CMK (cell line): ENCODE measurements around the gene RASGRF2.

Experiments
- DNase-seq: peaks from one replicate; pipeline ENCODE4 v3.0.0-alpha.2; 2010; ENCODE audit warnings: low read depth

RASGRF2 gene

DNA sequence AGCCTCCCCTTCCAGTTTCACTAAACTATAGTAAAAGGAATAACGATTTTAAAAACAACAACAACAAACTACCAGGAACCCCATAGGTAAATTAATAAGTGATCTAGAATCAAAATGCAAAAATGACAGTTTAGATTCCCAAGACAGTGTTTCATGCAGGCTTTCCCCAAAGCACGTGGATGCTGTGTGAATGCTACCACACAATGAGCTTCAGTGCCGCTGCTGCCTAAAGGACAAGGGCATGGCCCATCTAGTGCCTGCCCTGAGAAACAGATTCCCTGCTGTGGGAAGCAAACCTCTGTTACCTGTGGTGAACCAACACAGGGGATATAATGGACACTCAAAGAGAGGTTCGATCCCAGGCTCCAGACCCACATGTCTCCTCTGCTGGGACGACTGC lies 249.2 kb downstream of the RASGRF2 start:
- DNase-seq = no peak

DNA sequence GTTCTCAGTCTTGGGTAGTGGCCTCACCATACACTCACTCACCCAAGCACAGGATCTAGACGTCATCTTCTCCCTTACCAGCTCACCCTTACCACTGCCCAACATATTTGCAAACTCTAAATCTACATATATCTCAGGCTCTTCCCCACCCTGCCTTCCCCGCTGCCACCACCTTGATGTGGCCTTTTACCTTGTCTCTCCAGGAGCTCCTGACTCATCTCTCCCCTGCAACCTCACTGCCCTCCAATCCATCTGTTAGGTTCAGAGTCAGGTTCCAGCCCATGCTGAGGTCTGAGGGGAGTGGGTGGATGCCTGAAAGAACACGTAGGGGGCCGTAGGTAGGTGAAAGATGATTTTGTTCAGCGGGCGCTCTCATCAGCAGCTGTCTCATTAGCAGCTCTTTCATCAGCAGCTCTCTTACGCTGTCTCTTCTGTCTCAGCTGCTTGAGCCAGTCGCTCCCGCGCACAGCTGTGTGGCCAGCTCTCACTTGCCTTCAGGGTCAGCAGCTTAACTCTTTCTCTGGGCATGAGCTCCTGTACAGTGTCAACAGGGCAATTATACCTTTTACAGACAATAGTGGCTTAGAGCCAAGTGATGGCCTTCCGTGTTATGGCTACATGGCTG lies 249.8 kb downstream of the RASGRF2 start:
- no peak for DNase-seq

DNA sequence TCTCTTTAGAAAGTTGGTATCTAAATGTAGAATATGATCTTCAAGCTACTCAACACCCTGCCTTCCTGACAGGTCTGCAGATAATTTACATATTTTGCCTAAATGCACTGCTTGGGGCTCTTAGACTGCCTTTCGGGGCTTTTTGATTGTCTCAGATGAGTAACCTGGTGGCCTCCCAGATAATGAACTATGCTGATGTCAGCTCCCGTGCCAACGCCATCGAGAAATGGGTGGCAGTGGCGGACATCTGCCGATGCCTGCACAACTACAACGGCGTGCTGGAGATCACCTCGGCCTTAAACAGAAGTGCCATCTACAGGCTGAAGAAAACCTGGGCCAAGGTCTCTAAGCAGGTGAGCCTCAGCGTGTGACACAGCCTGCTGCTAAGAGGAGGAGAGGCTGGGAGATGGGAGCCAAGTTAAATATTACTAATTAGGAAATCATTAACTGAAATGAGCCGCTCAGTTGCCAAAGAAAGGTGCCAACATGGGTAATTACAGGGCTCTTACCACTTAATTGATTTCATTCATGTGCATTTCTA lies 252.1 kb downstream of the RASGRF2 start:
- DNase-seq = no peak

DNA sequence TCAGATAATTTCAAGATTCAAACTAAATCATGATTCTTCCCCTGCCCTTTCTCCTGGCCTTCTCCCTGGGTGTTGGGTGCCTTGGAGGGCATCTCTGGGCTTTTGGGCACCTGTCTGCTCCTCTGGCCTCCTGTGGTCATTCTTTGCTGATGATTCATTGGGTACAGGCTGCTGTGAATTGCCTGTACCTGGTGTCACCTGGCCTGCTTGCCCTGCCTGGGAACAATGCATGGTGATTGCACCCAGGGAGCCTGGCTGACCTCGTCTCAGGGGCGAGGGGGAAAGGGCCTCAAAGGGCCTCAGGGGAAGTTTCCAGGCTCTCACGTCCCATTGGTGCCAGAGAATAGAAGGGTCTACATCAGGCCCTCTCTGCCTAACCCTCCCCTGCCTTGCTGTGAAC lies 252.9 kb downstream of the RASGRF2 start:
- DNase-seq = no peak

DNA sequence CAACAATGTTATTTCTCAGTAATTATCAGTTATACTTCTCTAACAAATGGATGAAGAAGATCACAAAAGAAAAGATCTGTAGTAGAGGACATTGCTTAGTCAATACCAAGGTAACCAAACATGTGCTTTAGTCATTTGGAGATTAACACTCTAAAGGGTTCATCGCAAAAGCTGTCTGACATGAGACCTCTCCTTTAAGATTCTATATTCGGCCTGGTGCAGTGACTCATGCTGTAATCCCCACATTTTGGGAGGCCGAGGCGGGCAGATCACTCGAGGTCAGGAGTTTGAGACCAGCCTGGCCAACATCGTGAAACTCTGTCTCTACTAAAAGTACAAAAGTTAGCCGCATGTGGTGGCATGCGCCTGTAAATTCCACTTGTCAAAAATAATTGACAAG lies 254.7 kb downstream of the RASGRF2 start:
- no peak for DNase-seq

DNA sequence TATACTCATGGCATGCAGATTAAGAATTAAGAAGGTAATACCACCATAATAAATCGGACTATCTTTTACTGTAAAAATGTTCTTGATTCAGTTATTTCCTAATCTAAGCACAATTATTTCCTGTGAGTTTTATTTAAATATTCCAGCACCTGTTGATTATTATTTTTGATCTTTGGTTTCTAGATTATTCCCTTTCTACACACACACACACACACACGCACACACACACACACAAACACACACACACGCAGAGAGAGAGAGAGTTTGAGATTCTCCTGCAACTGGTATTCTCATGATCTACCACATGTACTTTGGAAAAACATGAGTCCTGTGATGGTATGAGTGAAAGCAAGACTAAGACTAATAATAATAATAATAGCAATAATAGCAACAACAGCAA lies 256.0 kb downstream of the RASGRF2 start:
- no peak for DNase-seq

DNA sequence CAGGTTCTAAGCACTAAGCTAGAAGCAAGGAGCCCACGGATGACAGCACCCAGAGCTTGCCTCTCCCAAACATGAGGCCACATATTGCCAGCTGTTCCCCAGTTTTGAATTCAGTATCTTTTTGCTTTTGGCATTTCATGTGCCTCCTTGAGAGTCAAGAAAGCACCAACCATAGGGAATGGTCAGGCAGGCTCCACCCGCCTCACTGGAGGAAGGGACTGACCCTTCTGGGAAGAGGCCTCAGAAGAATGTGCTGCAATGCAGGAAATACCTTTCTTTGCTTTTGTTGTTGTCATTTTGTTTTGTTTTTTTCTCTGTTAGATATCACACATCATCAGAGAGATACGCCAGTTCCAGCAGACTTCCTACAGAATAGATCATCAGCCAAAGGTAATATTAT lies 259.2 kb downstream of the RASGRF2 start:
- no peak for DNase-seq

DNA sequence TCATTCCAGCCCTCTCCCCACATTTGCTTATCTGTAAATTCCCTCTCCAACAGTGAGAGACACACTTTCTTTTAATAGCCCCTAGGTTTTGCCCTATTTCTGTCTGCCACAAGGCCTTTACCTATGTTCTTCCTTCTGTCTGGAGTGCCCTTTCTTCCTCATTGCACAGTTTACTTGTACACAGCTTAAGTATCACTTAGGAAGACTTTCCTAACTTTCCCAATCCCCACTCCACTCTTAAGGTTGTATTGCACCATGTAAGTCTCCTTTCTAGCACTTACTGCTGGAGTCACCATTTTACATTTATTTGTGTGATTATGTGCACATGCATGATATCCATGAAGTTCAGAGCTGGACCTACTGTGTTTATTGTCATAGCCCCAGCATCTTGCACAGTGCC lies 262.1 kb downstream of the RASGRF2 start:
- no peak for DNase-seq

DNA sequence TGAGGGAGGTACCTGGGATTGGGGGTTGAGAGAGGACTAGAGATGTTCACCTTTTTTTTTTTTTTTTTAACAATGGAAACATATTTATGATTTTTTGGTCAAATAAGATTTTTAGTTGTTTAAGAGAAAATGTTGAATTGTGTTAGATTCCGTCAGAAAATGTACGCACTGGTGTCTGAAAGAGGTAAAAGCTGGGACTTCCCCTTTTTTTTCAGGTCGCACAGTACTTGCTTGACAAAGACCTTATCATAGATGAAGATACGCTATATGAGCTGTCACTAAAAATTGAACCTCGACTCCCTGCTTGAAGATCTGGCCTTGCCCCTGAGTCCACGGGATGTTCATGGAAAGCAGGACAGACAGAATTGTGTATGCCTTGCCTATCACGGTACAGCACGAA lies 265.3 kb downstream of the RASGRF2 start:
- DNase-seq = no peak

DNA sequence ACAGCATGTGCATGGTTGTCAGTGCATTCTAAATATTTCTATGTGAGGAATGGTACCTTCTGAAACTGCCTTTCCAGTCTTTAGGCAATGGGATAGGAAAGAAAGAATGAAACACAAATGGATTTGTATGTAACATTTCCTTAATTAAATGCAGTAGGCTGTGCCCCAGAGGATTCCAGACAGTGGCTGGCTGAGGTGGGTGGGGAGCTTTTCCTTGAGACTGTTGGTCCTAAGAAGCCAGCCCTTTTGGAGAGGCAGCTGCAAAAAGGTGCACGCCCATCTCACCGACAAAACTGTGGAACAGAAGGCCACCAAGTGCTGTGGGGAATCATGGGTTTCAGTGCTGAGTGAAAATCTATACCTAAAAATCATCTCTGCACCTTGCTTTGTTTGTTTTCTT lies 266.1 kb downstream of the RASGRF2 start:
- DNase-seq = no peak

DNA sequence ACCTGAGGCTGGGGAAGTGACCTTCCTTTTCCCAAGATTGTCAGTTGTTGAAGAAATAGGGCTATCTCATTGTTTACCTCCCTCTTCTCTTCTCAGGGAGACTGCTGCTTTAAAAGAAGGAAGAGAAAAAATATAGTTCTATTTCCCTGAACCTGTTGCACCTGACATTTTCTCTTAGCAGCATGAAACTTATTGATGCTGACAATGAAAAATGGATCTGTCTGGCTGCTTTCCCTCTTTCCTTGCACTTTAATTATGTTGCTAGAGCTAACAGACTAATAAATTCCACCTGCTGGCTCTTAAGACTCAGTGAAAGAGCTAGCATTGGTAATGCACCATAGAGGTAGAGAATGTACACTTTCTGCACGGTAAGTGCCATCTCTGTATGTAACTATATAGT lies 266.8 kb downstream of the RASGRF2 start:
- no peak for DNase-seq

DNA sequence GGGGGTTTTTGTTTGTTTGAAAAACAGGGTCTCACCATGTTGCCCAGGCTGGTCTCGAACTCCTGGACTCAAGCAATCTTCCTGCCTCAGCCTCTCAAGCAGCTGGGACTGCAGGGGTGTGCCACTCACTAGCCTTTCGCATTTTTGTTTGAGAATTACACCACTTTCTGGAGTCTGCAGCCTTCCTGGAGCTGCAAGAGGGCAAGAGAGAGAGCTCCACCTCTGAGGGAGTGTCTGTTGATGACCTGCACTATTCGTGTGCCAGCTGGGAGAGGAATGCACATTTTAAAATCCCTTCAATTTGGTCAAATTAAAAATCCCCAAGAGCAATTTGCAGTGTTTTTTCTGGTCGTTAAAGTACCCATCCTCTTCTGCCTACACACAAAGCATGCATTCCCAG lies 267.9 kb downstream of the RASGRF2 start:
- DNase-seq = no peak

DNA sequence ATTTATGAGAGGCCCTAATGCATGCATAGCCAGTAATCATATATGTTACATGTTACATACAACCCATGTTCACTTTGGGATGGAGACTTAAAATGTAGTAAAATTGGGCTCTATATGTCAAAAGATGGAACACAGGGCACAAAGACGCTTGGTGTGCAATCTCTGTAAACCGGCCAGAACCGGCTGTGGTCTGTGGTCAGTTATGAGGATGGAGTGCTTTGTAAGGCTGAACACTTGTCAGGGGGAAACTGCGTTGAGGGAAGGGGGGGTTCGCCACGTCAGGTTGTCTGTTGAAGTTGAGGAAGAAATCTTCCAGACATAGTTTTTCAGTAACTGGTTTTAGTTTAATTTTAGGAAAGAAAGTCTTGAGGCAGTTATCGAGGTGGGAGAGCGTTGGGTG lies 270.3 kb downstream of the RASGRF2 start:
- DNase-seq = no peak

DNA sequence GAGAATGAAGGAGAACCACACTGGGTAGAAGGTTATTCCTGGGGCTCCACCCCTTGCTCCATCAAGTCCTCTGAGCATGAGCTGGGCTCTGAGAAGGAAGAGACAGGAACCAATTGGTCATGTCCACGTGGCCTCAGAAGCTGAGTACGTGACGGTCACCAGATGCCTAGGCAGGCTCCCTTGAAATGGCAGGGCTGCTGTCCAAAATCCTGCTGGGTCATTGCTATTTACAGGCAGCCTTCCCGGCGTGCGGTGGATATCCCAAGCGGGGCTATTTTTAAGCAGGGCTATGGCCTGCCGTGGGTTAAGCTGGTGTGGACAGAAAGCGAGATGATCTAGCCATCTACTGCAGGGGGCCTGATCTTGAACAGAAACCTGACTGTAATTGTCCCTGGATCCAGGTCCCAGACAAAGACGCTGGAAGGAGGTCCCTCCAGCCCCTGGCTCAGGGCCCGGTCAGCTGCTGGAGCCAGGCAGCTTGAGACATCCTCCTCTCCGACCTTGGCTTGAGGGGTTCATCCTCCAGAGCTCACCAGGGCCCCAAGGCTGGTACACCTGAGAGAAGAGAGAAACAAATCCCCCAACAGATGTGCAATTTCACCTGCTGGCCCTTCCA lies 272.4 kb downstream of the RASGRF2 start:
- no peak for DNase-seq

DNA sequence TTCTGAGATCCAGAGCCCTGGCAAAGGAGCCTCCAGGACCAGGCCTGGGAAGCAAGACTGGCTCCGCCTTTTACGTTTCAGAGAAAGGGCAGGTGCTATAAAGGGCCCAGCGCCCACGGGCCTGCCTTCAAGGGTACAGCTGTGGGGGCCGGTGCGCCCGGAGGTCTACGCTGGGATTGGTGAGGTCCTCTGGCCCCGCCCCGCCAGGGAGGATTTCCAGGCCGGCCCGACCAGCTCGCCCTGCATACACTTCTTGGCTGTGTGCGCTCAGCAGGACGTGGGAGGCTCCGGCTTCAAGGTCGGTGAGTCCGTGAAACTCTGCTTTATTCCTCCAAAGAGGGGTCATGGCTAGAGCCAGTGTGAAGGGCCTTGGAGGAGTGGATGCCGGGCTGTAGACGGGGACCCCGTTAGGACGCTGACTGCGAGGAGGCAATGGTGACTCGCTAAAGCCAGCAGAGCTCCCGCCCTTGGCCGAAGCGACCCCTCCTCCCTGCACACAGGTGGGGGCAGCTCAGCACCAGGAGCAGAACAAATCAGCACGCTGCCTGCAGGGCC lies 273.0 kb downstream of the RASGRF2 start, which contains the start of gene CKMT2:
CKMT2 (plus strand) TSS at position 243 of the 555 bp plus-strand sequence. CDS start 17,811 bp downstream, outside the sequence.
- no peak for DNase-seq

DNA sequence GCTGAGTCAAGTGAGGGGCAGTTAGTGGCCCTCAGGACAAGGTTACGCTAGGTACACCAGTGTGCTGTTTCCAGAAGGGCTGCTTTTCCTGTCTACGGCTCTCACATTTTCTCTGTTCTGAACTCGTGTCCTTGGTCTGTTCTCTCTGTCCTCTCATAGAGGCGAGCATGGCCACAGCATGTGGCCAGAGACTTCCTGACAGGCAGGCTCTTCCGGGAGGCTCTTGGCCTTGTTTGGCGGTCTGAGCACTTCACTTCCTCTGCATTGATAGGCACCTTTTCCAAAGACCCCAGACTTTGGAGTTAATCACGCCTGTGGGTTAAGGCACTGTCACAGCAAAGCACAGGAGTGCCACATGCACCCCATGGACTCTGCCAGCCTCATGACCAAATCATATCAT lies 274.1 kb downstream of the RASGRF2 start:
- DNase-seq = no peak

DNA sequence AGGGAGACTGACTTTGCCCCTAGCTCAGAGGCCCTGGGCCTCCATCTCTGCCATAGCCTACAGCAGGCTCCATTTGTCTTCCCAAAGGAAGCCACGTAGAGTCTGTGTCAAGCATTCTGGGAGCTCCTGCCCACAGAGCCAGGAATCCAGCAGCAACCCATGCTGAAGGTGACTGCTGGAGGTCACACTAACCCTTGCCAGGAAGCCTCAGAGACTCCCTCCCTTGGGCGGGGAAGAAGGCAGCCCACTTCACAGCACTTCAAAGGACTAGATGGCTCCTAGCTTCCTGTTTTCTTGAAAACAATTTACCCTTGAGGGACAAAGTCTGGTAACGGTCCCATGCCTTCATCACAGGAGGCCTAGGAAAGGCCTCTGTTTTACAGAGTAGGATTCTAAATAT lies 274.6 kb downstream of the RASGRF2 start:
- DNase-seq = no peak

DNA sequence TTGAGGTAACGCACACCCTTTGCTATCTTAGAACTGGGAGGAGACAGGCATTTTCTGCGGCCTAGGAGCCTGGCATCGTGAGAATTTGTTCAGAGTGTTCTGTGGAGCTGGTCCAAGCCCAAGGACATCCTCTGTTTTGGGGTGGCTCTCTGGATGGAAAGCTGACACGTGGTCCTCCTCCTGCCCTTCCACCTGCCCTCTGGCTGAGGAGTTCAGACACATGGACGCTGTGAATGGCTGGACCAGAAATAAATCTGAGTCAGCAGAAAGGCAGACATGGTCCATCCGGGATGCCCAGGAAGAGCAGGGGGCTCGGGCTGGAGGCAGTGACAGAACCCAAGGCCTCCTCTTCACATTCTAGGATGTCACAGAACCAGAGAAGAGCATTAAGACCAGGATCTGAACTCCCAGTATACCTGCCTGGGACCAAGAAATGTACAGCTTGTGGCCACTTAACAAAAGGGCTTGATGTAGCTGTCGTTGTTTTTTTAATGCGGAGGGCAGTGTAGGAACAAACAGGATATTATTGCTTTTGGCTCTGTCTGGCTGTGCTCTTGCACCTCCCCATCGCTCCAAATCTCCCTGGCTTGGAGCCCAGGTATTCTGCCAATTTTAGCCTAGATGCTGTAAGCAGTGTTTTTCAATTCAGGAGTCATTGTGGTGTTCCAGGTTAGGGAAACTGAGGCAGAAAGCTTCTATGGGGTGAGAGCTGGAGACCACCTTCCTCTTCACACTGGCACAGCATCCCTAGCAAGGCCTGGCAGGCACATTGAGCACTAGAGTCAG lies 275.3 kb downstream of the RASGRF2 start:
- no peak for DNase-seq

DNA sequence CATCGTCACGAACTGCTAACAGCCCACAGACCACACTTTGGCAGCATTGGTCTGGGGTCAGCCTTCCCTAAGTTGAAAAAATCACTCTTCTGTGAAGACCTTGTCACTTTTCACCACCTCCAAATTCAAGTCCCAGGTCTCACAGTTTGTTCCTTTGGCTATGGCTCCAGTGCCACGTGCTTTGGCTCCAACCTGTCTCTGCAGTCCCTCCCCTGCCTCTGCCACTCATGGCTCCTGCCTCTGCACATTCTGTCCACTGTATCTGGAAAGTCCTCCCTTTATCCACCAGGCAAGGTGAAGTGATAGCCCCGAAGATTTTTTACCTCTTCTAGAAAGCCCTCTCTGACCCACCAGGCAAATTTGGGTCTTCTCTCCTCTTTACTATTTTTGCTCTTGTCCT lies 278.3 kb downstream of the RASGRF2 start:
- DNase-seq = no peak

DNA sequence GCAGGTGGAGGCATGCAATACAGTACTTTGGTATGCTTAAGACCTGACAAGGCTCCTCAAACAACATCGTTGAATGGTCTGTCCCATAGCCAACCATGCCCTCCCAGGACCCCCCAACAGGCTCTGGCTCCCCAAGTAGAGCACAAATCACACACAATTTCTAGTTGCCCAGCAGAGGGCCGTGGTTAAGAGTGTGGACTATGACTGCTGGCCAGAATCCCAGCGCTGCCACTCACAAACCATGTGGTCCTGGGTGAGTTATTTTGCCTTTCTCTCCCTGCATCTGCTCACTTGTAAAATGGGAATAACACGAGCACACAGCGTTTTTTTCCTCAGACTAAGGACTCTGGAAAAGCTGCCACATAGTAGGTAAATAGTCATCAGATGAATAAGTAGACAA lies 279.4 kb downstream of the RASGRF2 start:
- no peak for DNase-seq

DNA sequence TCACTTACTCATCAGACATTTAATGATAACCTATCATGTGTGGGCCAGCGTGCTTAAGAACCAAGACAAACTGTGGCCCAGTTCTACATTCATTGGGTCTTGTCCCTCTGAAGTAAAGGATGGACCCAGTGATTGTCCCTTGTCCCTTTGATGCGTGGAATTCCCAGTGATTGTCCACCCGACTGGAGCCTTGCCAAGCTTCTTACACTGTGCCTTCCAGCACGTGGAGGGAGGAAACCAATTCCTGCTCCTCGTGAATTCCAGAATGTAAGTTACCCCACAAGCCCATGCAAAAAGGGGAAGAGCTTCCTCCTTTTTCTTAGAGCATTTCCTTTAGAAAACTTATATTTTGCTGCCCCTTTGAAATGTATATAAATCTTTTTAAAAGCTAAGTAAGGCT lies 280.8 kb downstream of the RASGRF2 start:
- DNase-seq = no peak

DNA sequence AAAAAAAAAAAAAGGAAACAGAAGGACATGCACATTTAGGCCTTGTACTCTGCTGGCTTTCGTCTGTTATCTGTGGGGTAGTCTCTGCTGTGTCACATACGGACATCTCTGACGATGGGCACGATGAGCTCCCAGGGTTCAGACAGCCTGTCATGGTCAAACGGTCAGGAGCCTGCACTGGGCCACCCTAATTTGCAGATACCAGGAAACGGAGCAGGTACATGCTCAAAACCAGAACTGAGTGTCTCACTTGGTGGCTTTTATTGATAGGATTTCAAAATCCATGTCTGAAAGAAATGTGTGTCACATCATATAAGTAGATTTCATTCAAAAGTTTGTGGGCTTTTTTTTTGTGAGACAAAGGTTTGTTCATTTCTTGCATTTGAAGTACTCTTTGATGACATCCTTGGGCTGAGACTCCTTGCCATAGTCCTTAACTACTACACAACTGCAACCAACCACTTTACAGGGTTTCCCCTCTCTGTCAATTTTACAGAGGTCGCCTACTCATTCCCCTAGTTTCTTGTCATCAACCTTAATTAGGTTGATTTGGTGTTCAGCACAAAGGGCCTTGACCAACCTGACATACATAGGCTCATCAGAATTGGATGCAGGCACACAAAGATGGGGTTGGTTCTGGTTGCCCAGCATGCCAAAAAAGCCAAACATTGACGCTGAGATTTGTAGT lies 281.9 kb downstream of the RASGRF2 start:
- DNase-seq = no peak
